ENCODE data around the gene IL2RA. TPM values are rescaled to one million over a fixed set of nuclear protein-coding genes. Genes with fewer than 3 reads are reported as not detected.

The IL2RA gene
- polyA plus RNA-seq, 1 experiment, result not detected

DNA sequence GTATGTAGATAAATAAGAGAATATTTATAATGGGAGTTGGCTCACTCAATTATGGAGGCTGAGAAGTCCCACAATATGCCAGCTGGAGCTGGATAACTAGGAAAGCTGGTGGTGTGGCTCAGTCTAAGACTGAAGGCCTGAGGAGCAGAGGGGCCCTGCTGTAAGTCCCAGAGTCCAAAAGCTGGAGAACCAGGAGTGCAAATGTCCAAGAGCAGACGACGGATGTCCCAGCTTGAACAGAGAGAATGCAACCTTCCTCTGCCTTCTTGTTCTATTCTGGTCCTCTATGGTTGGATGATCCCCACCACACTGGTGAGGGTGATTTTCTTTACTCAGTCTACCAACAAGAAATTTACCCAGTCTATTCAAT lies 13.2 kb downstream of the IL2RA start:
- no peak for DNase-seq (ENCODE audit: low read depth, low spot score)
- TF ChIP-seq, protein P1, sequence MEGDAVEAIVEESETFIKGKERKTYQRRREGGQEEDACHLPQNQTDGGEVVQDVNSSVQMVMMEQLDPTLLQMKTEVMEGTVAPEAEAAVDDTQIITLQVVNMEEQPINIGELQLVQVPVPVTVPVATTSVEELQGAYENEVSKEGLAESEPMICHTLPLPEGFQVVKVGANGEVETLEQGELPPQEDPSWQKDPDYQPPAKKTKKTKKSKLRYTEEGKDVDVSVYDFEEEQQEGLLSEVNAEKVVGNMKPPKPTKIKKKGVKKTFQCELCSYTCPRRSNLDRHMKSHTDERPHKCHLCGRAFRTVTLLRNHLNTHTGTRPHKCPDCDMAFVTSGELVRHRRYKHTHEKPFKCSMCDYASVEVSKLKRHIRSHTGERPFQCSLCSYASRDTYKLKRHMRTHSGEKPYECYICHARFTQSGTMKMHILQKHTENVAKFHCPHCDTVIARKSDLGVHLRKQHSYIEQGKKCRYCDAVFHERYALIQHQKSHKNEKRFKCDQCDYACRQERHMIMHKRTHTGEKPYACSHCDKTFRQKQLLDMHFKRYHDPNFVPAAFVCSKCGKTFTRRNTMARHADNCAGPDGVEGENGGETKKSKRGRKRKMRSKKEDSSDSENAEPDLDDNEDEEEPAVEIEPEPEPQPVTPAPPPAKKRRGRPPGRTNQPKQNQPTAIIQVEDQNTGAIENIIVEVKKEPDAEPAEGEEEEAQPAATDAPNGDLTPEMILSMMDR (IDR thresholded peaks at IDR 0.05; ENCODE audit: low read depth, low read length), result no peak
- Histone ChIP-seq H3K27ac (ENCODE audit: low read depth, low read length) (no peak overlapping the region), H3K9me3 (ENCODE audit: control insufficient read depth, insufficient read depth, low read length) (no peaks in the 10 kb centered on the region), H3K4me3 (ENCODE audit: low read depth, low read length) (no peak overlapping the region), H3K27me3 (ENCODE audit: control insufficient read depth, insufficient read depth, low read length) (peaks cover 26% of the 10 kb centered on the region)
- ChIA-PET POLR2A (no interaction called here), CTCF (interaction anchor here (1.6 kb wide), 1 partner anchor 37 kb away, joined by 5 read pairs; no protein-coding TSS in a partner anchor)

- TF ChIP-seq, protein P1 (IDR thresholded peaks at IDR 0.05; ENCODE audit: low read depth, low read length), result no peak
- Histone ChIP-seq H3K27me3 (ENCODE audit: control insufficient read depth, insufficient read depth, low read length) (peaks cover 28% of the 10 kb centered on the region), H3K4me3 (ENCODE audit: low read depth, low read length) (no peak overlapping the region), H3K9me3 (ENCODE audit: control insufficient read depth, insufficient read depth, low read length) (no peaks in the 10 kb centered on the region), H3K27ac (ENCODE audit: low read depth, low read length) (no peak overlapping the region)
- DNase-seq (ENCODE audit: low read depth, low spot score), result no peak
- ChIA-PET POLR2A (no interaction called here), CTCF (interaction anchor here (1.6 kb wide), 1 partner anchor 38 kb away, joined by 5 read pairs; no protein-coding TSS in a partner anchor)
Measured at GRCh38 chr10:6048281-6049030, 13.7 kb downstream of the IL2RA start.

DNA sequence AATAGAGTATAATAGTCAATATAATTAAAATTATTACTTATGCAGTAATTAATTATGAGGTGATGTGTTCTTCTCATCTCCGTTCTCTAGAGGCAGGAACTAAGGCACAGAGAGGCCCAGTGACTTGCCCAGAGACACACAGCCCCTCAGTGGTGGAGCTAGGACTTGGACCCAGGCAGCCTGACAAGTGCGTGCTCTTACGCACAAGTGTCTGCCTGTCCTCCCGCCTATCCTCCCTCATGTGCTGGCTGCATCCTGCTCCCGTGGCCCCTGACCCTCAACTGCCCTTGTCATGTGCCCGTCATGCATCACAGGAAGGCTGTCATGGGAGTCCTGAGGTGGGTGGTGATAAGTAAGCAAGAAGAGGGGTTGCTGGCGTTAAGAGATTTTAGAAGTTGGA lies 14.3 kb downstream of the IL2RA start:
- TF ChIP-seq, protein P1 (IDR thresholded peaks at IDR 0.05; ENCODE audit: low read depth, low read length), result no peak
- Histone ChIP-seq H3K9me3 (ENCODE audit: control insufficient read depth, insufficient read depth, low read length) (no peaks in the 10 kb centered on the region), H3K4me3 (ENCODE audit: low read depth, low read length) (no peak overlapping the region), H3K27me3 (ENCODE audit: control insufficient read depth, insufficient read depth, low read length) (peaks cover 28% of the 10 kb centered on the region), H3K27ac (ENCODE audit: low read depth, low read length) (no peak overlapping the region)
- DNase-seq (ENCODE audit: low read depth, low spot score), result no peak
- ChIA-PET POLR2A (no interaction called here), CTCF (interaction anchor here (0.6 kb wide), 1 partner anchor 34 kb away, joined by 5 read pairs; no protein-coding TSS in a partner anchor)

GRCh38 chr10:6046773-6047611 lies 15.2 kb downstream of the IL2RA start:
- TF ChIP-seq, protein P1 (IDR thresholded peaks at IDR 0.05; ENCODE audit: low read depth, low read length), result no peak
- CTCF ChIA-PET, result no interaction called here

More at GRCh38 chr10:6046773-6047611, 15.2 kb downstream of the IL2RA start:
- Histone ChIP-seq H3K27me3 (ENCODE audit: control insufficient read depth, insufficient read depth, low read length) (peaks cover 28% of the 10 kb centered on the region), H3K27ac (ENCODE audit: low read depth, low read length) (no peak overlapping the region), H3K9me3 (ENCODE audit: control insufficient read depth, insufficient read depth, low read length) (no peaks in the 10 kb centered on the region), H3K4me3 (ENCODE audit: low read depth, low read length) (no peak overlapping the region)
- POLR2A ChIA-PET, result no interaction called here
- no peak for DNase-seq (ENCODE audit: low read depth, low spot score)

Measured in AG04450 (cell line).